ENCODE results near the gene ZNF674. TPM values are rescaled to one million over a fixed set of nuclear protein-coding genes. Genes with fewer than 3 reads are reported as not detected.
"Not testable (repeated sequence)": the region's sequence is repeated elsewhere in the genome, so short reads cannot be mapped to it uniquely, and the experiment has no call there.

Gene ZNF674
- total RNA-seq, 1 donor from 2014 or later = 11.6 TPM

- H3K36me3 ChIP-seq (ENCODE audit: control insufficient read depth, insufficient read depth, low read length) = no peaks in the 10 kb centered on the region
- no peak for TF ChIP-seq CTCF (IDR thresholded peaks at IDR 0.05; ENCODE audit: insufficient read depth, low read length, severe bottlenecking)
- no peaks in the 10 kb centered on the region for H3K27me3 ChIP-seq (ENCODE audit: control insufficient read depth, insufficient read depth, low read length)
- H3K4me3 ChIP-seq (ENCODE audit: low read depth, low read length) = no peak overlapping the region
- DNase-seq (ENCODE audit: low read depth) = no peak
- no peak for FAIRE-seq
Measured at GRCh38 chrX:46477435-46477834, 67.8 kb downstream of the ZNF674 start.

GRCh38 chrX:46465203-46465602 lies 80.0 kb downstream of the ZNF674 start:
- DNase-seq (ENCODE audit: low read depth) = peak; percentile 61
- H3K27me3 ChIP-seq (ENCODE audit: control insufficient read depth, insufficient read depth, low read length) = no peaks in the 10 kb centered on the region
- no peak for FAIRE-seq
- H3K4me3 ChIP-seq (ENCODE audit: low read depth, low read length) = no peak overlapping the region
- H3K36me3 ChIP-seq (ENCODE audit: control insufficient read depth, insufficient read depth, low read length) = no peaks in the 10 kb centered on the region
- TF ChIP-seq CTCF (IDR thresholded peaks at IDR 0.05; ENCODE audit: insufficient read depth, low read length, severe bottlenecking) = no peak

- DNase-seq (ENCODE audit: low read depth) = no peak
- no peak for TF ChIP-seq CTCF (IDR thresholded peaks at IDR 0.05; ENCODE audit: insufficient read depth, low read length, severe bottlenecking)
- H3K4me3 ChIP-seq (ENCODE audit: low read depth, low read length) = no peak overlapping the region
- no peak for FAIRE-seq
- H3K36me3 ChIP-seq (ENCODE audit: control insufficient read depth, insufficient read depth, low read length) = no peaks in the 10 kb centered on the region
- H3K27me3 ChIP-seq (ENCODE audit: control insufficient read depth, insufficient read depth, low read length) = no peaks in the 10 kb centered on the region
Measured at GRCh38 chrX:46463682-46464081, 81.5 kb downstream of the ZNF674 start.

- H3K36me3 ChIP-seq (ENCODE audit: control insufficient read depth, insufficient read depth, low read length) = no peaks in the 10 kb centered on the region
- H3K27me3 ChIP-seq (ENCODE audit: control insufficient read depth, insufficient read depth, low read length) = no peaks in the 10 kb centered on the region
- FAIRE-seq (no peak), DNase-seq (ENCODE audit: low read depth) (no peak)
- TF ChIP-seq CTCF (IDR thresholded peaks at IDR 0.05; ENCODE audit: insufficient read depth, low read length, severe bottlenecking) = no peak
- H3K4me3 ChIP-seq (ENCODE audit: low read depth, low read length) = no peak overlapping the region
Measured at GRCh38 chrX:46461660-46462191, 83.5 kb downstream of the ZNF674 start.

GRCh38 chrX:46460801-46461659 lies 84.2 kb downstream of the ZNF674 start:
- not testable (repeated sequence) for H3K36me3 ChIP-seq (ENCODE audit: control insufficient read depth, insufficient read depth, low read length); DNase-seq (ENCODE audit: low read depth); H3K4me3 ChIP-seq (ENCODE audit: low read depth, low read length); H3K27me3 ChIP-seq (ENCODE audit: control insufficient read depth, insufficient read depth, low read length)
- peak; percentile 99 for FAIRE-seq

- DNase-seq (ENCODE audit: low read depth) (no peak), FAIRE-seq (no peak)
- Histone ChIP-seq H3K36me3 (ENCODE audit: control insufficient read depth, insufficient read depth, low read length) (no peaks in the 10 kb centered on the region), H3K27me3 (ENCODE audit: control insufficient read depth, insufficient read depth, low read length) (no peaks in the 10 kb centered on the region), H3K4me3 (ENCODE audit: low read depth, low read length) (no peak overlapping the region)
- TF ChIP-seq CTCF (IDR thresholded peaks at IDR 0.05; ENCODE audit: insufficient read depth, low read length, severe bottlenecking) = no peak
Measured at GRCh38 chrX:46459603-46460002, 85.6 kb downstream of the ZNF674 start.
